GM12872 (cell line): ENCODE data around the gene ZNF276.

ENCODE experiments used
- TF ChIP-seq, protein P1 (sequence below): IDR thresholded peaks from 3 replicates; pipeline ENCODE4 v1.5.1; 2011; ENCODE audit warnings: low read depth, mild to moderate bottlenecking, low read length, moderate library complexity; ENCODE audit not compliant: insufficient read depth

Gene ZNF276

DNA sequence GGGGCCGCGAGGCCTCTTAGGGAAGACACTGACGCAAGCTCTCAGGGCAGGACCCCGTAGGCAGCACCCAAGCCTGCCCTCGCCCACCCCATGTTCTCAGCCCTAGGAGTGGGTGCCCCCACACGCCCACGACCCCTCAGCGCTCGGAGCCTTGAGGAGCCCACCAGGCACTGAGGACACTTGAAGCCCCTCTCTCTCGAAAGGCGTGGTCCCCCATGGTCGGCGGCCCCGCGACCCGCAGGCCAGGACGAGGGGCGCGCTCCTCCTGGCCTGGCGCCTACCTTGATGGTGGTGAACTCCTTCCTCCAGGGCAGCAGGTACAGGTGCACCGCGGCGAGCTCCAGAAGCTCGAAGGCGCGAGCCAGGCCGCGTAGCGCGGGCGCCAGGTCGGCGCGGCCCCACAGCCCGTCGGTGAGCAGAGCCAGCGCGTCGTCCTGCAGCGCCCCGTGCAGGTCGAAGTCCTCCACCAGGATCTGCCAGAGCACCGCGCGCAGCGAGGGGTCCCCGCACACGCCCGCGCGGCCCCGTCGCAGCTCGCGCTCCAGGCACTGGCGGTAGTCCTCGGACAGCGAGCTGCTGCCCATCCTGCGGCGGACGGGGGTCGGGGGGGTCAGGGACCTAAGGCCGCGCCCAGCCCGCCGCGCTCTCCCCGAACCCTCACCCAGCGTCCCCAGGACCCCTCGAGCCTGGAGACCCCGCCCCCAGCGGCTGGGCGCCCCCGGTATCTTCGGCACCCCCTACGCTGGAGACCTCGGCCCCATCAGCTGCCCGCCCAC is 20.5 kb upstream of the ZNF276 start:
- TF ChIP-seq, protein P1, sequence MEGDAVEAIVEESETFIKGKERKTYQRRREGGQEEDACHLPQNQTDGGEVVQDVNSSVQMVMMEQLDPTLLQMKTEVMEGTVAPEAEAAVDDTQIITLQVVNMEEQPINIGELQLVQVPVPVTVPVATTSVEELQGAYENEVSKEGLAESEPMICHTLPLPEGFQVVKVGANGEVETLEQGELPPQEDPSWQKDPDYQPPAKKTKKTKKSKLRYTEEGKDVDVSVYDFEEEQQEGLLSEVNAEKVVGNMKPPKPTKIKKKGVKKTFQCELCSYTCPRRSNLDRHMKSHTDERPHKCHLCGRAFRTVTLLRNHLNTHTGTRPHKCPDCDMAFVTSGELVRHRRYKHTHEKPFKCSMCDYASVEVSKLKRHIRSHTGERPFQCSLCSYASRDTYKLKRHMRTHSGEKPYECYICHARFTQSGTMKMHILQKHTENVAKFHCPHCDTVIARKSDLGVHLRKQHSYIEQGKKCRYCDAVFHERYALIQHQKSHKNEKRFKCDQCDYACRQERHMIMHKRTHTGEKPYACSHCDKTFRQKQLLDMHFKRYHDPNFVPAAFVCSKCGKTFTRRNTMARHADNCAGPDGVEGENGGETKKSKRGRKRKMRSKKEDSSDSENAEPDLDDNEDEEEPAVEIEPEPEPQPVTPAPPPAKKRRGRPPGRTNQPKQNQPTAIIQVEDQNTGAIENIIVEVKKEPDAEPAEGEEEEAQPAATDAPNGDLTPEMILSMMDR: peak; percentile 38; the same call in 2 of the 3 replicates

DNA sequence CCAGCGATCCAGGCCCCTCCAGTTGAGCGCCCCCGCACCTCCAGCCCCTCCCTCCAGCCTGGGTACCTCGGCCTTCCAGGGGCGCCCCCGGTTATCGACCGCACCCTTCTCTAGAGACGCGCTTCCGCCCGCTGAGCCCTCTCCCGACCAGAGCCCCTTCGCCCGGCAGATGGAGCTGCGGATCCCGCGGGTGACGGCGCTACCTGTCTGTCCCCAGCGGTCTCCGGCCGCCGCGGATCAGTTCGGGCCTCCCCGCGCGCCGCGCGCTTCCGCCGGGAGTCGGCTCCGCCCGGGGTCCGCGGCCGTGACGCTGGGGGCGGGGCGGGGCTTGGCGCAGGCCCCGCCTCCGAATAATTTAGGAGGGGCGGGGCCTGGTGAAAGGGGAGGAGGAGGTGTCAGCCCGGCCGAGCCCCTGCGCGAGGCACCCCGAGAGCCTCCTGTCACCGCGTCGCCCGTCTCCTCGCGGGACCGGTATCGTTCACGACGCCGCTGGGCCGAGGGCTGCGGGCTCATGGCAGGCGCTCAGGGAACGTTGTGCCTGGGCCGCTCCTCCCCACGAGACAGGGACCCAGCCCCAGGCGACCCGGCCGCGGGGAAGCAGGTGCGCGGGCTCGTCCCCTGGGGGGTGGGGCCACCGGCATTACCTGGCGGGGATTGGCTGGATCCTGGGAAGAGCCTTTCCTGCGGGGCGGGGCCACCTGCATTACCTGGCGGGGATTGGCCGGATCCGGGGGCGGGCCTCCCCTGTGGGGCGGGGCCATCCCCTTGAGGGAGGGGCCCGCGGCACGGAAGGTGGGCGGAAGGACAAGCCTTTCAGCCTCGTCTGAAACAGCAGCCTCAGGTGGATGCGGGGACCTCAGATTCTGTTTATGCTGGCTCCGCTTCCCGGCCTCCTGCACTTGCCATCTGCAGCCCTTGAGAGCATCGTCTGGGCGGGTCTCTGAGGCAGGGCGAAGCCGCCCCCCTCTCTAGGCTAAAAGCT is 19.6 kb upstream of the ZNF276 start, which contains the start of gene SPATA2L:
Gene SPATA2L, minus strand, starts transcription at position 281 of the 982 bp plus-strand sequence. CDS start 473 bp downstream, outside the sequence.
- TF ChIP-seq, protein P1: peak; percentile 34; the same call in 2 of the 3 replicates

DNA sequence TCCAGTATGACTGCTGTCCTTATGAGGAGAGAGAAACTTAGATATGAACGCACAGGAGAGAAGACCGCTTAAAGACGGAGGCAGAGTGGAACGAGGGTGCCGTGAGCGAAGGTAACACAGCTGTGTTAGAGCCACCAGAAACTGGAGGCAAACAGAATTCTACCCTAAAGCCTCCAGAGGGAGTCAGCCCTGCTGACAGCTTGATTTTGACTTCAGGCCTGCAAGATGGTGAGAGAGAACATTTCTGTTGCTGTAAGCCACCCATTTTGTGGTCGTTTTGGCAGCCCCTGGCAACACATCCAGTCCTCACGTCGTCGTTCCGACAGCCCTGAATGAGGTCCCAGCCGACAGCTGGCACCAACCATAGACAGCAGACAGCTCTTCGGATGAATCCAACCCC is 17.1 kb upstream of the ZNF276 start:
- TF ChIP-seq, protein P1: no peak

DNA sequence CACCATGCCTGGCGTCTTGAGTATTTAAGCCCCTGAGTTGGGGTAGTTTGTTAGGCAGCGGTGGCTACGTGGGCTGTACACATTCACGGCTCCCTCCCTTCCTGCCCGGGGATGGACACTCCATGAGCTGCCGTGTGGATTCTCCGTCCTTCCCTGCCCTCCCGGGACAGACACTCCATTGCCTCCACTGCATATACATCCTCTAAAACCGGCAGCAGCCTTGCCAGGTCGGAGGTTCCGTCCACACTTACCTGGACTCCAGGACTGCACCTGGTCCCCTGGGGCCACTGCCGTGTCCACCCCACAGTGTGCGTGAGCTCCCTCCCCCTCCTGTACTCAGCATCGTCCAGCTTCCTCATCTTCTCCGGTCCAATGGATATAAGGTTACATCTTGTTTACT is 16.3 kb upstream of the ZNF276 start:
- TF ChIP-seq, protein P1: no peak

DNA sequence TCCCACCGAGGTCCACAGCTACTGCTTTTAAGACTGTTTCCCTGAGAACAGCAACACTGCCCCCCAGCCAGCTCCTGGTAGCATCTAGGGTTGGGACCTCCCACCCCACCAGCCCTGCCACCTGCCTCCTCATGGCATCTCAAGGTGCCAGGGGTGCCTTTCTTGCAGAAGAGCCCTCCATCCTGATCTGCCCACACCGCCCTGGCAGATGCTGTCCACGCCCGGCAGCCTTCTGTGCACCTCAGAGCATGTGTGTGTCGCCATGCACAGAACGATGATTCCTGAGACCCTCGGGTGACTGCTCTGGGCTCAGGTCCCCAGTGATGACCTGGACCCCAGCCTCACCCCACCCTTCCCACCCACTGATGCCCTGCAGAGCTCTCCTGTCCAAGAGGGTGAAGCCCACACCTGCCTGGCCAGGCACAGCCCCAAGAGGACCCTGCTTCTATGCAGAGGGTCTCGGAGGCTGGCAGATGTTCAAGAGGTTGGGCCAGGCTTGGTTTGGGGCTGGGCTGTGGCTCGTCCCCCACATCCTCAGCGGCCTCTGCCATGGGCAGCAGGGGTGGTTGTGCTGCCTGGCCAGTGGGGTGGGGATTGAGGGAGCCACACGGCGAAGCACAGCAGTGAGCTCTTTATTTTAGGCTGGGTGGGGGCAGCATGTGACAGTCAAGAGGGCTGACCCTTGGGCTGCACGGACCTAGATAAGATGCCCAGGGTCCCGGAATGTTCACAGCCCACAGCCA is 14.6 kb upstream of the ZNF276 start:
- TF ChIP-seq, protein P1: no peak

DNA sequence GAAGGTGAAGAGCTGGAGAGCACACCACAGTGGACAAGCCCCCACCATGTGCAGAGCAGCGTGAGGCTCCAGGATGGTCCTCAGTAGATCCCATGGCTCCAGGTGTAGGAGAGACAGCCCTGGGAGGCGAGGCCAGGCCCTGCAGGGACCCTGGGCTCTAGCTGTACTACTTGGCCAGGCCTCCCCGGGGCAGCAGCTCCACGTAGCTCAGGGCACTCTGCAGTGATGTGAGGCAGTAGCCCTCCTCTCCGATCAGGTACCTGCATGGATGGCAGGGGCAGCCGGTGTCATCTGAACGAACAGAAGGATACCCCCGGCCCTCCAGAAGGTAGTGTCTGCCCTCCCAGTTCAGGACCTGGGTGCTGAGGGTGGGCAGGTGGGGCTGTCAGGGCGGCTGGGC is 13.6 kb upstream of the ZNF276 start:
- TF ChIP-seq, protein P1: no peak
